NT2/D1 (cell line): ENCODE data around the gene GTF2A2.
"Not testable (repeated sequence)": the region's sequence is repeated elsewhere in the genome, so short reads cannot be mapped to it uniquely, and the experiment has no call there.

Experiments used
- DNase-seq: peaks from one replicate; pipeline ENCODE4 v3.0.0-alpha.2; 2011; ENCODE audit warnings: low read depth, low spot score
- H3K27me3 ChIP-seq: 2 replicates; pipeline ENCODE4 v1.6.0; 2011; ENCODE audit warnings: mild to moderate bottlenecking; ENCODE audit not compliant: insufficient read length, insufficient read depth
- H3K36me3 ChIP-seq: 2 replicates; pipeline ENCODE4 v1.6.1; 2011; ENCODE audit warnings: mild to moderate bottlenecking, low read length, mixed read lengths; ENCODE audit not compliant: insufficient read depth, insufficient read length
- H3K4me1 ChIP-seq: 2 replicates; pipeline ENCODE4 v1.5.1; 2011; ENCODE audit not compliant: insufficient read depth, insufficient read length
- H3K4me3 ChIP-seq: 2 replicates; pipeline ENCODE4 v1.5.1; 2011; ENCODE audit warnings: low read depth; ENCODE audit not compliant: insufficient read length
- H3K9ac ChIP-seq: 2 replicates; pipeline ENCODE4 v1.6.0; 2011; ENCODE audit warnings: low read depth; ENCODE audit not compliant: insufficient read length
- H3K9me3 ChIP-seq: 2 replicates; pipeline ENCODE4 v1.5.1; 2011; ENCODE audit warnings: mild to moderate bottlenecking, low read length; ENCODE audit not compliant: insufficient read depth
- SUZ12 ChIP-seq: IDR thresholded peaks from 2 replicates; pipeline ENCODE4 v1.6.1; 2011; ENCODE audit not compliant: insufficient read length, insufficient read depth; ENCODE audit errors: extremely low read depth
- YY1 ChIP-seq: IDR thresholded peaks from 2 replicates; pipeline ENCODE4 v1.6.1; 2011; ENCODE audit not compliant: insufficient read length, insufficient read depth
- ZNF274 ChIP-seq: IDR thresholded peaks from 2 replicates; pipeline ENCODE4 v1.6.1; 2011; ENCODE audit warnings: mild to moderate bottlenecking, low read depth, low read length

GTF2A2 gene

DNA sequence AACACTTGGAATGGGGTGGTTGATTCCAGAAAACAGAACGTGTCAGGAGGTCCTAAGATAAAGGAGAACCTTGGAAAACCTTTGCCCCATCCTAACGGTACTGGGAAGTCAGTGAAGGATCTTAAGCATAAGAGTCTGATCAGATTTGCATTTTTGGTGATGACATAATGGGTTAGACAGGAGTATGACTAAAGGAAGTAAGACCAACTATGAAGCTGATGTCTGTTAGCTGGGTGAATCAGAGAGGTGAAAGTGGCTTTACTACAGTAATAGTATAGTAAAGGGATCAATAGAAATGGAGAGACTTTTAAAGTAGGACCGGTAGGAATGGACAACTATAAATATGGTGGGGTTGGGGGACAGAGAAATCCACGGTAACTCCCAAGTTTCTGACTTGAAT lies 12.6 kb downstream of the GTF2A2 start:
- Histone ChIP-seq H3K4me1 (no peaks in the 10 kb centered on the region), H3K9ac (no peak overlapping the region)

DNA sequence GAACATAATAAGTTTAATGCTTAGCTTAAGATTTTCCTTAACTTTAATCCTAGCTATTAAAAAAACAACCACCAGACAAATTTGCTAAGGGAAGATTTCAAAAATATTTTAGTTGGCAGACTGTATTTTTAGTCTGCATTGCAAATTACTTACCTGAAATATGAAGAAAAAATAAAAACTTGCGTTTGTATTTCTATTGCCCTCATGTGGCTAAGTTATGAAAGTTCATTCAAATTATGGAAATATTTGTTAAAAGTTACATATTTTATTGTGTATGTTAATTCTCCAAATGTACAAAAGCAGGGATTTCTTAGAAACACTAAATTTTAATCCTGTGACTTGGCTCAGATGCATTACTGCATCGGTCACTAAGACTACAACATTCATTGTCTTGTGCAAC lies 15.0 kb downstream of the GTF2A2 start:
- Histone ChIP-seq H3K4me3 (no peak overlapping the region), H3K9ac (no peak overlapping the region), H3K27me3 (no peaks in the 10 kb centered on the region), H3K4me1 (no peaks in the 10 kb centered on the region), H3K36me3 (peaks cover 85% of the 10 kb centered on the region), H3K9me3 (no peaks in the 10 kb centered on the region)
- TF ChIP-seq SUZ12, result no peak
- TF ChIP-seq ZNF274, result no peak
- no peak for TF ChIP-seq YY1
- no peak for DNase-seq

More for the DNA sequence above, 12.6 kb downstream of the GTF2A2 start:
- Histone ChIP-seq H3K9me3 (no peaks in the 10 kb centered on the region), H3K27me3 (no peaks in the 10 kb centered on the region), H3K4me3 (no peak overlapping the region), H3K36me3 (peaks cover 82% of the 10 kb centered on the region)
- no peak for TF ChIP-seq YY1
- TF ChIP-seq ZNF274, result no peak
- no peak for TF ChIP-seq SUZ12
- DNase-seq, result no peak

DNA sequence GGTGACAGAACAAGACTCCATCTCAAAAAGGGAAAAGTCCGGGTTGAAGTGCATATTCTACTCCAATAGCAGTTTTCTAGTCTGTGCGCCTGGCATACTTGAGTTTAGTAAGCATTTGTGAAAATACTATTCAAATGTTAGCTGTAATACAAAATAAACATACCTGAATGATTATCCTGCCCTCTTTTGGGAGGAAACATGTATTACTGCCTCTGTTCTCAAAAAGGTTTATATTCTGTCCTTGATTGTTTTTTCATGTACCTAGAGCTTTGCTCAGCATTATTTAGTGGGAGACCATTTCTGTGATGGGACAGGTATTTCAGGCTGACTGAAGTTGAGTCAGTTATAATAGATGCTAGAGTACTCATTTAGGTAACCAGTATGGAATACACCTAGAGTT lies 19.8 kb downstream of the GTF2A2 start:
- peaks cover 57% of the 10 kb centered on the region for H3K36me3 ChIP-seq
- H3K4me1 ChIP-seq, H3K4me3 ChIP-seq, DNase-seq, H3K27me3 ChIP-seq, H3K9ac ChIP-seq, H3K9me3 ChIP-seq: not testable (repeated sequence)

DNA sequence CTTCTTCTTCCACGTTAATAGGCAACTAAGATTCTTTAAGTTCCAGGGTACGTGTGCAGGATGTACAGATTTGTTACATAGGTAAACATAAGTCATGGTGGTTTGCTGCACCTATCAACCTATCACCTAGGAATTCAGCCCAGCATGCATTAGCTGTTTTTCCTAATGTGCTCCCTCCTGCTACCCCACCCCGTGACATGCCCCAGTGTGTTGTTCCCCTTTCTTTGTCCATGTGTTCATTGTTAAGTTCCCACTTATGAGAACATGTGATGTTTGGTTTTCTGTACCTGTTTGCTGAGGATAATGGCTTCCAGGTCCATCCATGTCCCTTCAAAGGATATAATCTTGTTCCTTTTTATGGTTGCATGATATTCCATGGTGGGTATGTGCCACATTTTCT lies 21.1 kb downstream of the GTF2A2 start:
- no peaks in the 10 kb centered on the region for H3K4me1 ChIP-seq
- no peak overlapping the region for H3K4me3 ChIP-seq
- TF ChIP-seq ZNF274, result no peak
- TF ChIP-seq YY1, result no peak
- no peak for TF ChIP-seq SUZ12
- peaks cover 44% of the 10 kb centered on the region for H3K36me3 ChIP-seq
- no peak overlapping the region for H3K9ac ChIP-seq
- H3K9me3 ChIP-seq, result no peaks in the 10 kb centered on the region
- no peak for DNase-seq
- no peaks in the 10 kb centered on the region for H3K27me3 ChIP-seq

DNA sequence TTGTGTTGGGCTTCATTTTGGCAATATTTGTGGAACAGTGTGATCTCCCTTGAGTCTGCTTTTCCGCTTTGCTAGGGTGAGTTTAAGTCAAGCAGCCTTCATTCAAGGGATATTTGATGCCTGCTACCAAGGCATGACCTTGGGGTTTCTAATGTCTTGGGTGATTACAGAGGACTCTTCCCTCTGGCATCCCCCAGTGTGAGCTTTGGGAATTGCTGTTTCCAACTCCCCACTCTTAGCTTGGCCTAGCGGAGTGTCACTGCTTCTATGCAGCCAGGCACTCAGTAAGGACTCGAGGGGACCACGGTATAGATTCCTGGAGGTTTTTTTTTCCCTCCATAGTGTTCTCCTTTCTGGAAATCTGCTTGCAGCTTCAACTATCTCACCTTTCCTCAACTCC lies 24.6 kb downstream of the GTF2A2 start:
- no peak overlapping the region for H3K9ac ChIP-seq
- H3K9me3 ChIP-seq, result no peaks in the 10 kb centered on the region
- H3K4me3 ChIP-seq, result no peak overlapping the region
- peaks cover 14% of the 10 kb centered on the region for H3K36me3 ChIP-seq
- H3K4me1 ChIP-seq, result no peaks in the 10 kb centered on the region
- no peak for TF ChIP-seq YY1
- TF ChIP-seq ZNF274, result no peak
- no peak for TF ChIP-seq SUZ12
- no peaks in the 10 kb centered on the region for H3K27me3 ChIP-seq
- peak; percentile 58 for DNase-seq

DNA sequence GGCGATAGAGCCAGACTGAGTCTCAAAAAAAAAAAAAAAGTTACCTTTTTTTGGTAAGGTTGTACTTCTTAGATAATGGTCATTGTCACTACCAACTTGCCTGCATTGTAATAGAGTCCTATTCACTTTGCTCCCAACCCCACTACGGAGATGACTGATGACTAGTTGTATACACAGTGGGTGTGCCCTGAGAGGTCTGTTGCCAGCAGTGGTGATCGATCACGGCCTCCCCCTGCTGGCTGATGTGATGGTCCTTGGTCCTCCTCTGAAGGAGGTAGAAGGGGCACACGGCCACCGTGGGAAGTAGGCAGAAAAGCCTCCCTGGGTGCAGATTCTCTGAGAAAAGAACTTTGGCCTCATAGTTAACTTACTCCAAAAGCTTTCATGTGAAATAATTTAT lies 35.0 kb downstream of the GTF2A2 start:
- TF ChIP-seq YY1 (no peak), ZNF274 (no peak), SUZ12 (no peak)
- peak; percentile 40 for DNase-seq
- H3K9me3 ChIP-seq, result no peaks in the 10 kb centered on the region
- H3K4me3 ChIP-seq, result no peak overlapping the region
- no peaks in the 10 kb centered on the region for H3K4me1 ChIP-seq
- H3K9ac ChIP-seq, result no peak overlapping the region
- no peaks in the 10 kb centered on the region for H3K36me3 ChIP-seq
- H3K27me3 ChIP-seq, result peaks cover 5% of the 10 kb centered on the region

DNA sequence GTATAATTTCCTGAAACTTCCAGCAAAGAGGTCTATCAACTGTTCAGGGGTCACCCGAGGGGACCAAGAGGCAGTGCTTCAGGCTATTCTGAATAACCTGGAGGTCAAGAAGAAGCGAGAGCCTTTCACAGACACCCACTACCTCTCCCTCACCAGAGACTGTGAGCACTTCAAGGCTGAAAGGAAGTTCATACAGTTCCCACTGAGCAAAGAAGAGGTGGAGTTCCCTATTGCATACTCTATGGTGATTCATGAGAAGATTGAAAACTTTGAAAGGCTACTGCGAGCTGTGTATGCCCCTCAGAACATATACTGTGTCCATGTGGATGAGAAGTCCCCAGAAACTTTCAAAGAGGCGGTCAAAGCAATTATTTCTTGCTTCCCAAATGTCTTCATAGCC lies 38.9 kb downstream of the GTF2A2 start:
- DNase-seq, result no peak
- Histone ChIP-seq H3K9me3 (no peaks in the 10 kb centered on the region), H3K27me3 (no peaks in the 10 kb centered on the region), H3K4me1 (no peaks in the 10 kb centered on the region), H3K9ac (no peak overlapping the region), H3K36me3 (no peaks in the 10 kb centered on the region), H3K4me3 (no peak overlapping the region)
- TF ChIP-seq YY1 (no peak), ZNF274 (no peak), SUZ12 (no peak)

DNA sequence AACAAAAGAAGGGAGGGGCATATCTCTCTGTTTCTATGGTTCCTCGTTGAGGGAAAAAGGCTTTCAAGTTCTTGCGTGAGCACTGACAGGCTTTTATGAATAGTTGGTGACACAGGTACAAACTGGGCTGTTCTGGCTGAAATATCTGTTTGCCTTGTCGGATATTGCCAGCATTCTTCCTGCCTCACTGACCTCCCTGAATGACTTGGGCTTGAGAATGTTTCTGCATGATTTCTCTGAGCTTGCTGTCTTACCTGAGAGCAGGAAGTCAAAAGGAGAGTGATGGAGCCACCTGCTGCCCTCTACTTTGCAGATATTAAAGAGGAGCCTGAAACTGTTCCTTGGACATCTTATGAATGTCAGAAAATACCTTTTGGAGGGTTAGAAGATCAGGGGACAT lies 40.9 kb downstream of the GTF2A2 start:
- no peak for DNase-seq
- no peaks in the 10 kb centered on the region for H3K4me1 ChIP-seq
- H3K9me3 ChIP-seq, result no peaks in the 10 kb centered on the region
- no peaks in the 10 kb centered on the region for H3K36me3 ChIP-seq
- no peak overlapping the region for H3K4me3 ChIP-seq
- no peak overlapping the region for H3K9ac ChIP-seq
- H3K27me3 ChIP-seq, result no peaks in the 10 kb centered on the region
- no peak for TF ChIP-seq SUZ12
- TF ChIP-seq ZNF274, result no peak
- TF ChIP-seq YY1, result no peak
